Tibial artery (tissue), 4 donors: ENCODE measurements around the gene MDFI.
A peak's percentile ranks its signal among the peaks of the same experiment; 100 is the strongest.

Source experiments
- DNase-seq, 2 donors: peaks; one replicate each; pipeline ENCODE4 v3.0.0-alpha.2; 2019
- H3K27ac ChIP-seq, 2 donors: fragments of 200-600 bp; sonication (generic) in 1 of 2; 1 replicate in 1 of 2; 2 replicates in 1 of 2; pipeline ENCODE4 v1.5.1; 2018 to 2019; ENCODE audit warnings: mild to moderate bottlenecking in 1 of 2
- H3K27me3 ChIP-seq, 2 donors: fragments of 200-600 bp; sonication (generic) in 1 of 2; one replicate each; pipeline versions ENCODE4 v1.5.1 to v1.6.0; 2016 to 2019
- H3K36me3 ChIP-seq, 3 donors: fragments of 200-600 bp; sonication (generic) in 2 of 3; one replicate each; pipeline ENCODE4 v1.5.1; 2016 to 2019; ENCODE audit warnings: mild to moderate bottlenecking in 2 of 3
- H3K4me1 ChIP-seq, 4 donors: fragments of 200-600 bp; sonication (generic) in 2 of 4; 1 replicate in 3 of 4; 2 replicates in 1 of 4; pipeline ENCODE4 v1.5.1; 2016 to 2019
- H3K4me3 ChIP-seq, 2 donors: fragments of 200-600 bp; sonication (generic) in 1 of 2; 1 replicate in 1 of 2; 2 replicates in 1 of 2; pipeline ENCODE4 v1.5.1; 2018 to 2019; ENCODE audit warnings: mild to moderate bottlenecking in 2 of 2
- H3K9me3 ChIP-seq, 3 donors: fragments of 200-600 bp; sonication (generic) in 1 of 3; one replicate each; pipeline ENCODE4 v1.5.1; 2016 to 2019
- CTCF ChIP-seq, 2 experiments: fragments of 200-600 bp in 1 of 2; fragments of 450-650 bp in 1 of 2; IDR thresholded peaks; one replicate each; pipeline ENCODE4 v1.5.1; 2017 to 2019; ENCODE audit warnings: antibody characterized with exemption in 2 of 2, mild to moderate bottlenecking in 1 of 2, moderate library complexity in 1 of 2
- intact Hi-C: fragments of 100-400 bp; cut with DNase I; formaldehyde crosslinking; loops from one replicate; pipeline ENCODE4 v1.15.0; 2023; ENCODE audit warnings: low total_unique reads

Gene MDFI

GRCh38 chr6:41642090-41642959 lies 4.1 kb downstream of the MDFI start:
- H3K27me3 ChIP-seq, result peaks cover 4 to 56% of the 10 kb centered on the region in 2 donors

GRCh38 chr6:41642960-41643898 lies 5.0 kb downstream of the MDFI start:
- peak in 1 of 2 donors; percentile 15 for DNase-seq
- no peak for TF ChIP-seq CTCF (IDR thresholded peaks at IDR 0.05)
- Histone ChIP-seq H3K4me1 (peaks cover 0 to 22% (median 10%) of the 10 kb centered on the region in 4 donors), H3K4me3 (no peak overlapping the region), H3K36me3 (peaks cover 0 to 6% (median 0%) of the 10 kb centered on the region in 3 donors), H3K9me3 (no peaks in the 10 kb centered on the region), H3K27me3 (peaks cover 0 to 51% of the 10 kb centered on the region in 2 donors), H3K27ac (no peak overlapping the region)
- intact Hi-C loops, result no loop called here

More at GRCh38 chr6:41642090-41642959, 4.1 kb downstream of the MDFI start:
- intact Hi-C loops, result no loop called here
- TF ChIP-seq CTCF (IDR thresholded peaks at IDR 0.05), result no peak
- no peak overlapping the region for H3K4me3 ChIP-seq
- peaks cover 0 to 31% (median 19%) of the 10 kb centered on the region in 4 donors for H3K4me1 ChIP-seq
- no peaks in the 10 kb centered on the region for H3K9me3 ChIP-seq
- no peak overlapping the region for H3K27ac ChIP-seq
- peaks cover 0 to 6% (median 0%) of the 10 kb centered on the region in 3 donors for H3K36me3 ChIP-seq
- no peak for DNase-seq

- intact Hi-C loops, result no loop called here
- H3K9me3 ChIP-seq, result no peaks in the 10 kb centered on the region
- no peak overlapping the region for H3K4me3 ChIP-seq
- H3K27me3 ChIP-seq, result peaks cover 0 to 51% of the 10 kb centered on the region in 2 donors
- peak in 1 of 2 donors; percentile 21 for DNase-seq
- H3K27ac ChIP-seq, result no peak overlapping the region
- H3K36me3 ChIP-seq, result peaks cover 0 to 6% (median 0%) of the 10 kb centered on the region in 3 donors
- H3K4me1 ChIP-seq, result peaks cover 0 to 16% (median 4%) of the 10 kb centered on the region in 4 donors
- TF ChIP-seq CTCF (IDR thresholded peaks at IDR 0.05), result no peak
Observed at GRCh38 chr6:41643899-41644269, 5.6 kb downstream of the MDFI start.

GRCh38 chr6:41644297-41644879 lies 6.1 kb downstream of the MDFI start:
- Histone ChIP-seq H3K27ac (no peak overlapping the region), H3K36me3 (peaks cover 0 to 9% (median 0%) of the 10 kb centered on the region in 3 donors), H3K4me1 (peaks cover 0 to 11% (median 0%) of the 10 kb centered on the region in 4 donors), H3K27me3 (peaks cover 0 to 50% of the 10 kb centered on the region in 2 donors), H3K9me3 (no peaks in the 10 kb centered on the region), H3K4me3 (no peak overlapping the region)
- no peak for TF ChIP-seq CTCF (IDR thresholded peaks at IDR 0.05)
- peak in 1 of 2 donors; percentile 51 for DNase-seq
- intact Hi-C loops, result no loop called here

- peak in 1 of 2 donors; percentile 50 for DNase-seq
- intact Hi-C loops, result no loop called here
- no peak overlapping the region for H3K27ac ChIP-seq
- no peak overlapping the region for H3K4me3 ChIP-seq
- H3K27me3 ChIP-seq, result peaks cover 0 to 44% of the 10 kb centered on the region in 2 donors
- peaks cover 0 to 11% (median 0%) of the 10 kb centered on the region in 3 donors for H3K36me3 ChIP-seq
- peaks cover 0 to 4% (median 0%) of the 10 kb centered on the region in 4 donors for H3K4me1 ChIP-seq
- H3K9me3 ChIP-seq, result no peaks in the 10 kb centered on the region
- no peak for TF ChIP-seq CTCF (IDR thresholded peaks at IDR 0.05)
Observed at GRCh38 chr6:41645007-41645618, 6.8 kb downstream of the MDFI start.
